H1 (cell line): ENCODE measurements around the gene IFIT5. TPM values are rescaled to one million over a fixed set of nuclear protein-coding genes. Genes with fewer than 3 reads are reported as not detected.

ENCODE experiments used
- CTCF ChIA-PET: fragments of 300-600 bp; sonication (Branson Sonifier 250); formaldehyde crosslinking; loops from one replicate; lab custom pipeline; 2021; ENCODE audit not compliant: partially characterized antibody; lab: Charles Lee
- POLR2A ChIA-PET: fragments of 300-600 bp; sonication (Branson Sonifier 250); formaldehyde crosslinking; loops from one replicate; lab custom pipeline; 2021; ENCODE audit warnings: inconsistent platforms; ENCODE audit not compliant: partially characterized antibody; lab: Charles Lee
- DNase-seq, 2 experiments: peaks; one replicate each; pipeline versions ENCODE4 v3.0.0 to v3.0.0-alpha.2; 2010 to 2022; ENCODE audit warnings: low spot score in 2 of 2, low read depth in 1 of 2, mixed read lengths in 1 of 2
- FAIRE-seq: peaks from 2 replicates; lab custom pipeline; 2011; peaks lifted over from hg19 to GRCh38; lab: Jason Lieb, UNC
- H2AFZ ChIP-seq: 2 replicates; pipeline ENCODE4 v1.8.1; 2012; ENCODE audit warnings: low read length, inconsistent platforms
- H2AK5ac ChIP-seq: 2 replicates; pipeline ENCODE4 v1.6.1; 2013; ENCODE audit warnings: low read depth, low read length
- H2BK120ac ChIP-seq: replicated peaks from 2 replicates; pipeline ENCODE3; 2013; ENCODE audit warnings: low read depth, low read length, inconsistent platforms
- H2BK12ac ChIP-seq: 2 replicates; pipeline ENCODE4 v1.6.1; 2013; ENCODE audit warnings: low read depth, low read length
- H2BK15ac ChIP-seq: 2 replicates; pipeline ENCODE4 v1.6.1; 2013; ENCODE audit warnings: low read length
- H2BK20ac ChIP-seq: 2 replicates; pipeline ENCODE4 v1.6.1; 2013; ENCODE audit warnings: low read length
- H2BK5ac ChIP-seq: 2 replicates; pipeline ENCODE4 v1.6.1; 2013; ENCODE audit warnings: low read depth, low read length
- H3K14ac ChIP-seq: 2 replicates; pipeline ENCODE4 v1.6.1; 2013; ENCODE audit warnings: inconsistent platforms; ENCODE audit not compliant: insufficient read length
- H3K18ac ChIP-seq: 2 replicates; pipeline ENCODE4 v1.6.1; 2013; ENCODE audit warnings: low read length; ENCODE audit errors: extremely low read depth
- H3K23ac ChIP-seq: 2 replicates; pipeline ENCODE4 v1.6.1; 2013; ENCODE audit warnings: inconsistent platforms; ENCODE audit not compliant: insufficient read length
- H3K23me2 ChIP-seq: 2 replicates; pipeline ENCODE4 v1.6.1; 2013; ENCODE audit warnings: low read depth, low read length
- H3K27ac ChIP-seq: 2 replicates; pipeline ENCODE4 v1.6.1; 2011; ENCODE audit warnings: low read depth, low read length, inconsistent platforms
- H3K27me3 ChIP-seq, 4 experiments: replicated peaks in 1 of 4; 1 replicate in 1 of 4; 2 replicates in 3 of 4; pipeline versions ENCODE4 v1.6.1 to v1.8.1; 2011 to 2013; ENCODE audit warnings: low read length in 3 of 4, mild to moderate bottlenecking in 3 of 4, inconsistent platforms in 2 of 4, mixed read lengths in 2 of 4, moderate library complexity in 1 of 4; ENCODE audit not compliant: control insufficient read depth in 3 of 4, insufficient read depth in 3 of 4; ENCODE audit errors: extremely low read depth in 1 of 4
- H3K36me3 ChIP-seq, 4 experiments: 2 replicates each; pipeline versions ENCODE4 v1.6.1 to v1.8.1; 2011 to 2013; ENCODE audit warnings: mild to moderate bottlenecking in 4 of 4, low read length in 3 of 4, moderate library complexity in 2 of 4, control low read depth in 1 of 4, inconsistent platforms in 1 of 4; ENCODE audit not compliant: insufficient read depth in 4 of 4, control insufficient read depth in 2 of 4
- H3K4ac ChIP-seq: replicated peaks from 2 replicates; pipeline ENCODE3; 2013; ENCODE audit warnings: low read length, low read depth, mixed read lengths, inconsistent platforms; ENCODE audit not compliant: insufficient read length
- H3K4me1 ChIP-seq, 4 experiments: replicated peaks in 1 of 4; 1 replicate in 1 of 4; 2 replicates in 3 of 4; pipeline versions ENCODE4 v1.6.1 to v1.8.1; 2011 to 2013; ENCODE audit warnings: low read length in 3 of 4, inconsistent platforms in 2 of 4, mixed read lengths in 1 of 4; ENCODE audit not compliant: insufficient read depth in 4 of 4, control insufficient read depth in 3 of 4
- H3K4me2 ChIP-seq, 2 experiments: 2 replicates each; pipeline versions ENCODE4 v1.6.1 to v1.8.1; 2011 to 2013; ENCODE audit warnings: low read depth in 2 of 2, low read length in 2 of 2, control low read depth in 1 of 2, inconsistent platforms in 1 of 2, mild to moderate bottlenecking in 1 of 2; ENCODE audit not compliant: insufficient read depth in 1 of 2
- H3K4me3 ChIP-seq, 4 experiments: fragments of 200-600, 300-600 bp in 1 of 4; sonication (generic), shearing (Covaris generic), sonication (Bioruptor Twin) in 1 of 4; 2 replicates each; pipeline versions ENCODE4 v1.5.1 to v1.8.1; 2011 to 2016; ENCODE audit warnings: low read length in 4 of 4, low read depth in 3 of 4, control low read depth in 2 of 4, inconsistent platforms in 2 of 4, mild to moderate bottlenecking in 2 of 4, mixed read lengths in 1 of 4, moderate library complexity in 1 of 4; ENCODE audit not compliant: insufficient read depth in 2 of 4; ENCODE audit errors: extremely low read depth in 1 of 4
- H3K56ac ChIP-seq: replicated peaks from 2 replicates; pipeline ENCODE3; 2013; ENCODE audit warnings: low read depth, mild to moderate bottlenecking, mixed read lengths, low read length, inconsistent platforms; ENCODE audit not compliant: insufficient read length
- H3K79me1 ChIP-seq: 2 replicates; pipeline ENCODE4 v1.6.1; 2013; ENCODE audit warnings: low read depth, low read length, control low read depth
- H3K79me2 ChIP-seq, 2 experiments: 2 replicates each; pipeline versions ENCODE4 v1.6.1 to v1.8.1; 2012 to 2013; ENCODE audit warnings: low read length in 2 of 2, mild to moderate bottlenecking in 2 of 2, inconsistent platforms in 1 of 2; ENCODE audit not compliant: insufficient read depth in 2 of 2, control insufficient read depth in 1 of 2
- H3K9ac ChIP-seq, 4 experiments: replicated peaks in 1 of 4; 1 replicate in 1 of 4; 2 replicates in 3 of 4; pipeline versions ENCODE4 v1.6.1 to v1.8.1; 2011 to 2013; ENCODE audit warnings: low read depth in 3 of 4, low read length in 3 of 4, control low read depth in 2 of 4, mild to moderate bottlenecking in 2 of 4, moderate library complexity in 2 of 4, inconsistent platforms in 1 of 4; ENCODE audit errors: extremely low read depth in 1 of 4
- H3K9me3 ChIP-seq, 2 experiments: 2 replicates each; pipeline versions ENCODE4 v1.6.1 to v1.8.1; 2012 to 2013; ENCODE audit warnings: mild to moderate bottlenecking in 2 of 2, moderate library complexity in 2 of 2, control low read depth in 1 of 2, inconsistent platforms in 1 of 2, low read depth in 1 of 2, low read length in 1 of 2, mixed read lengths in 1 of 2; ENCODE audit not compliant: insufficient read depth in 2 of 2
- H4K20me1 ChIP-seq, 2 experiments: replicated peaks in 1 of 2; 2 replicates each; pipeline versions ENCODE3 to v1.8.1; 2011 to 2013; ENCODE audit warnings: inconsistent platforms in 2 of 2, low read length in 2 of 2, mild to moderate bottlenecking in 1 of 2; ENCODE audit not compliant: insufficient read depth in 2 of 2, control insufficient read depth in 1 of 2
- H4K5ac ChIP-seq: 2 replicates; pipeline ENCODE4 v1.6.1; 2013; ENCODE audit warnings: low read length, low read depth, mixed read lengths, inconsistent platforms; ENCODE audit not compliant: insufficient read length
- H4K8ac ChIP-seq: 2 replicates; pipeline ENCODE4 v1.8.0; 2013; ENCODE audit warnings: mild to moderate bottlenecking, moderate library complexity, low read length, inconsistent platforms; ENCODE audit not compliant: insufficient read depth; ENCODE audit errors: extremely low read depth
- H4K91ac ChIP-seq: replicated peaks from 2 replicates; pipeline ENCODE3; 2013; ENCODE audit warnings: low read length, mixed read lengths, inconsistent platforms; ENCODE audit not compliant: insufficient read length
- CHD2 ChIP-seq: IDR thresholded peaks from 2 replicates; pipeline ENCODE4 v1.6.1; 2012; ENCODE audit warnings: low read length, improper control_type of control experiment
- HDAC6 ChIP-seq: IDR thresholded peaks from one replicate; pipeline ENCODE4 v1.7.1; 2012; ENCODE audit warnings: low read depth, mild to moderate bottlenecking, inconsistent platforms, low read length, moderate library complexity
- PHF8 ChIP-seq: fragments of 200-600 bp; sonication (generic); conservative IDR thresholded peaks from 2 replicates; pipeline ENCODE4 v1.7.1; 2012; ENCODE audit warnings: low read depth, mild to moderate bottlenecking, inconsistent platforms, low read length, moderate library complexity
- WGBS, 2 experiments: shearing (Covaris generic) in 1 of 2; methylation state at CpG; one replicate each; pipeline versions ENCODE4 v1.1.6 to v1.1.7; 2013 to 2015; ENCODE audit warnings: low lambda C conversion rate in 2 of 2, mixed read lengths in 2 of 2, inconsistent platforms in 1 of 2, low coverage in 1 of 2, missing lambda C conversion rate in 1 of 2; ENCODE audit not compliant: insufficient replicate concordance in 2 of 2, insufficient coverage in 1 of 2, insufficient read length in 1 of 2; ENCODE audit errors: extremely low coverage in 1 of 2, missing lambda C conversion rate in 1 of 2; 5-methylcytosine and 5-hydroxymethylcytosine counted together
- polyA plus RNA-seq, 7 experiments: library from polyadenylated mRNA; depleted of rRNA in 3 of 7; stranded (reverse) in 5 of 7; unstranded in 2 of 7; fragments of >200 nt in 5 of 7; fragments of 200-250 nt in 2 of 7; gene quantifications; 1 replicate in 5 of 7; 2 replicates in 1 of 7; 4 replicates in 1 of 7; pipeline versions ENCODE4 v1.2.1 to v1.2.3, GENCODE V29; 2011 to 2013; ENCODE audit warnings: missing spikeins in 2 of 7, mixed read lengths in 2 of 7
- total RNA-seq: library from RNA; stranded (reverse); fragmentation: NEBNext Ultra II Directional; extraction: Animal tissue kit (Norgen Biotek cat#: 25700); gene quantifications from 2 replicates; pipeline ENCODE4 v1.2.1, GENCODE V29; 2021

Gene IFIT5
- total and polyA plus RNA-seq, 2 of the 8 experiments (the other 6 are each of a cell fraction or from before 2014, with no cell fraction given): 0.94 to 2.6 TPM

DNA sequence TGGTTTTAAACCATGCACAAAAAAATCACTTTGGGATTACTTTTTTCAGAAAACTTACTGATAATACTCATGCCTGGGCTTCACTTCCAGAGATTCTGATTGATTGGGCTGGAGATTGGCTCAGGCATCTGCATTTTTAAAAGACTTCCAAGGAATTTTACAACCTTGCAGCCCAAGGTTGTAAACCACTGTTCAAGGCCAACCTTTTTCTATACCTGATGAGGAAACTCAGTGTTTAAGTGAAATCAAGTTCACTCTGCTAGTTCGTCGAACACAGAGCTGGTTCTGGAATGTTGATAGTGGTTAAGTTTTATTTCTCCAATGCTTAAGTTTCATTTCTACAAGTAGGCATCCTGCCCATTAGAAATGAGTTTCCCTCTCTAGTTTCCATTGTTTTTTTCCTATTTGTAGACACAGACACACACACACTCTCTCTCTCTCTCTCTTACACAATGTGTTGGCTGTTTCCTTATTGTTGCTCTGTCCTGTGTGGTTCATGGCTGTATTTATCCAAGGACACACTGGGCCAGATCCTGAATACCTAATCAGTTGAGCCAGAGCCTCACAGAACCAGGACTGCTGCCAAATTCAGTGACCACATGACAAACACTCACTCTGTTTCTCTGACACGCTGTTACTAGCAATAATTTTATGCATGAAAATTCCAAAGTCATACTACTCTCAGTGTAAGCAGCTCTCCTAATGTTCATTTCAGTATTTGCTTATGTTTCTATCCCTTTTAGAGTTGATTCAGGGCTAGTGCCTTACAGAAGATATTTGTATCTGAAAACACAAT, 40.3 kb upstream of the IFIT5 start:
- Histone ChIP-seq H3K4me2 (no peak overlapping the region), H3K9ac (no peak overlapping the region)
- POLR2A ChIA-PET: no interaction called here

More for the DNA sequence above, 40.3 kb upstream of the IFIT5 start:
- Histone ChIP-seq H4K5ac (no peak overlapping the region), H2BK20ac (no peak overlapping the region), H3K36me3 (no peaks in the 10 kb centered on the region), H4K20me1 (no peaks in the 10 kb centered on the region), H3K79me1 (no peaks in the 10 kb centered on the region), H2BK15ac (no peak overlapping the region), H3K4me1 (peaks cover 0 to 4% (median 0%) of the 10 kb centered on the region in 4 experiments; a peak in 2 of 7 replicates), H2BK5ac (no peak overlapping the region), H3K18ac (no peak overlapping the region), H3K23ac (no peak overlapping the region), H2AK5ac (no peak overlapping the region), H3K14ac (no peak overlapping the region), H3K56ac (no peak overlapping the region), H4K8ac (no peak overlapping the region), H3K4me3 (no peak overlapping the region), H3K79me2 (no peaks in the 10 kb centered on the region), H3K27ac (no peak overlapping the region), H4K91ac (no peak overlapping the region), H3K4ac (no peak overlapping the region), H3K9me3 (no peaks in the 10 kb centered on the region), H2BK12ac (no peak overlapping the region), H3K23me2 (no peaks in the 10 kb centered on the region), H2BK120ac (no peak overlapping the region), H2AFZ (no peak overlapping the region), H3K27me3 (no peaks in the 10 kb centered on the region)
- no peak for FAIRE-seq
- no peak for DNase-seq
- WGBS, 2 experiments: 92% methylated on average over 3 of the region's 3 CpGs; no CpG with 5 or more reads in 1 of the 2 experiments
- CTCF ChIA-PET: interaction anchor here (0.6 to 2.7 kb wide), 7 partner anchors 11 to 345 kb away, joined by 3 to 7 read pairs (median 3); no protein-coding TSS in a partner anchor
- TF ChIP-seq CHD2: no peak
- TF ChIP-seq HDAC6: no peak
- no peak for TF ChIP-seq PHF8
